Measurements from ENCODE around the gene WWOX. TPM values are rescaled to one million over a fixed set of nuclear protein-coding genes. Genes with fewer than 3 reads are reported as not detected.
A peak's percentile ranks its signal among the peaks of the same experiment; 100 is the strongest.

The WWOX gene
- total and polyA plus RNA-seq, 2 of the 13 experiments (the other 11 are each of a cell fraction or from before 2014, with no cell fraction given) = 9.1 to 37.4 TPM

DNA sequence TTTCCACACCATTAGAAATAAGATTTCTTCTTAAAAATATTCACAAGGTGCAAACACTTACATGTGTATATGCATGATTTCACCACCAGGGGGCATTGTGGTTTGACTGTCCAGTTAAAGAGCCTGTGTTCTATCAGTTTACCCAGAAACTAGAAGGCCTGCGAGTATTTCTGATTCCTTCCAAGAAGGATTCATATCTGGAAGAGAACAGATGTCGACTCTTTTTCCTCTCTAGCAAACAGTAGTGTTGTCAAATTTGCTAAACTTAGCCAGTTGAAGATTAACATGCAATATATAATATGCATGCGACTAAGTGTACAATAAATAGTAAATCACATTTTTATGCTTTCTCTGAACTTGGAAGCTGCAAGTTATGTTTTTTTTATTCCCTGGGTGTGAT, 404.1 kb downstream of the WWOX start (continued):
- TF ChIP-seq, protein P1, sequence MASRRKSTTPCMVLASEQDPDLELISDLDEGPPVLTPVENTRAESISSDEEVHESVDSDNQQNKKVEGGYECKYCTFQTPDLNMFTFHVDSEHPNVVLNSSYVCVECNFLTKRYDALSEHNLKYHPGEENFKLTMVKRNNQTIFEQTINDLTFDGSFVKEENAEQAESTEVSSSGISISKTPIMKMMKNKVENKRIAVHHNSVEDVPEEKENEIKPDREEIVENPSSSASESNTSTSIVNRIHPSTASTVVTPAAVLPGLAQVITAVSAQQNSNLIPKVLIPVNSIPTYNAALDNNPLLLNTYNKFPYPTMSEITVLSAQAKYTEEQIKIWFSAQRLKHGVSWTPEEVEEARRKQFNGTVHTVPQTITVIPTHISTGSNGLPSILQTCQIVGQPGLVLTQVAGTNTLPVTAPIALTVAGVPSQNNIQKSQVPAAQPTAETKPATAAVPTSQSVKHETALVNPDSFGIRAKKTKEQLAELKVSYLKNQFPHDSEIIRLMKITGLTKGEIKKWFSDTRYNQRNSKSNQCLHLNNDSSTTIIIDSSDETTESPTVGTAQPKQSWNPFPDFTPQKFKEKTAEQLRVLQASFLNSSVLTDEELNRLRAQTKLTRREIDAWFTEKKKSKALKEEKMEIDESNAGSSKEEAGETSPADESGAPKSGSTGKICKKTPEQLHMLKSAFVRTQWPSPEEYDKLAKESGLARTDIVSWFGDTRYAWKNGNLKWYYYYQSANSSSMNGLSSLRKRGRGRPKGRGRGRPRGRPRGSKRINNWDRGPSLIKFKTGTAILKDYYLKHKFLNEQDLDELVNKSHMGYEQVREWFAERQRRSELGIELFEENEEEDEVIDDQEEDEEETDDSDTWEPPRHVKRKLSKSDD (CRISPR knock-in tag; IDR thresholded peaks at IDR 0.05; ENCODE audit: low read depth) = no peak
- TF ChIP-seq, protein P2, sequence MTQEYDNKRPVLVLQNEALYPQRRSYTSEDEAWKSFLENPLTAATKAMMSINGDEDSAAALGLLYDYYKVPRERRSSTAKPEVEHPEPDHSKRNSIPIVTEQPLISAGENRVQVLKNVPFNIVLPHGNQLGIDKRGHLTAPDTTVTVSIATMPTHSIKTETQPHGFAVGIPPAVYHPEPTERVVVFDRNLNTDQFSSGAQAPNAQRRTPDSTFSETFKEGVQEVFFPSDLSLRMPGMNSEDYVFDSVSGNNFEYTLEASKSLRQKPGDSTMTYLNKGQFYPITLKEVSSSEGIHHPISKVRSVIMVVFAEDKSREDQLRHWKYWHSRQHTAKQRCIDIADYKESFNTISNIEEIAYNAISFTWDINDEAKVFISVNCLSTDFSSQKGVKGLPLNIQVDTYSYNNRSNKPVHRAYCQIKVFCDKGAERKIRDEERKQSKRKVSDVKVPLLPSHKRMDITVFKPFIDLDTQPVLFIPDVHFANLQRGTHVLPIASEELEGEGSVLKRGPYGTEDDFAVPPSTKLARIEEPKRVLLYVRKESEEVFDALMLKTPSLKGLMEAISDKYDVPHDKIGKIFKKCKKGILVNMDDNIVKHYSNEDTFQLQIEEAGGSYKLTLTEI (CRISPR knock-in tag; conservative IDR thresholded peaks at IDR 0.05) = no peak
- TF ChIP-seq, protein P3, sequence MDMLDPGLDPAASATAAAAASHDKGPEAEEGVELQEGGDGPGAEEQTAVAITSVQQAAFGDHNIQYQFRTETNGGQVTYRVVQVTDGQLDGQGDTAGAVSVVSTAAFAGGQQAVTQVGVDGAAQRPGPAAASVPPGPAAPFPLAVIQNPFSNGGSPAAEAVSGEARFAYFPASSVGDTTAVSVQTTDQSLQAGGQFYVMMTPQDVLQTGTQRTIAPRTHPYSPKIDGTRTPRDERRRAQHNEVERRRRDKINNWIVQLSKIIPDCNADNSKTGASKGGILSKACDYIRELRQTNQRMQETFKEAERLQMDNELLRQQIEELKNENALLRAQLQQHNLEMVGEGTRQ (IDR thresholded peaks at IDR 0.05; ENCODE audit: low read depth, low read length) = no peak
- TF ChIP-seq, protein P3 (CRISPR knock-in tag; IDR thresholded peaks at IDR 0.05; ENCODE audit: borderline replicate concordance) = no peak
- peak; percentile 79 for TF ChIP-seq STAG1 (CRISPR knock-in tag; IDR thresholded peaks at IDR 0.05)
- TF ChIP-seq RAD21 (CRISPR knock-in tag; IDR thresholded peaks at IDR 0.05) = peak; percentile 70
- TF ChIP-seq FOXK2 (IDR thresholded peaks at IDR 0.05) = no peak
- TF ChIP-seq ZFP36L2 (CRISPR knock-in tag; IDR thresholded peaks at IDR 0.05) = no peak
- TF ChIP-seq RFXAP (CRISPR knock-in tag; IDR thresholded peaks at IDR 0.05; ENCODE audit: borderline replicate concordance) = no peak
- no peak for TF ChIP-seq ZNF598 (CRISPR knock-in tag; IDR thresholded peaks at IDR 0.05; ENCODE audit: borderline replicate concordance)
- no peak for TF ChIP-seq NONO (IDR thresholded peaks at IDR 0.05)
- no peak for TF ChIP-seq NONO (CRISPR knock-in tag; conservative IDR thresholded peaks at IDR 0.05)
- TF ChIP-seq SMYD3 (CRISPR knock-in tag; IDR thresholded peaks at IDR 0.05) = no peak
- TF ChIP-seq GZF1 (CRISPR knock-in tag; IDR thresholded peaks at IDR 0.05) = no peak
- no peak for TF ChIP-seq MEIS2 (CRISPR knock-in tag; IDR thresholded peaks at IDR 0.05)
- TF ChIP-seq, protein P4, sequence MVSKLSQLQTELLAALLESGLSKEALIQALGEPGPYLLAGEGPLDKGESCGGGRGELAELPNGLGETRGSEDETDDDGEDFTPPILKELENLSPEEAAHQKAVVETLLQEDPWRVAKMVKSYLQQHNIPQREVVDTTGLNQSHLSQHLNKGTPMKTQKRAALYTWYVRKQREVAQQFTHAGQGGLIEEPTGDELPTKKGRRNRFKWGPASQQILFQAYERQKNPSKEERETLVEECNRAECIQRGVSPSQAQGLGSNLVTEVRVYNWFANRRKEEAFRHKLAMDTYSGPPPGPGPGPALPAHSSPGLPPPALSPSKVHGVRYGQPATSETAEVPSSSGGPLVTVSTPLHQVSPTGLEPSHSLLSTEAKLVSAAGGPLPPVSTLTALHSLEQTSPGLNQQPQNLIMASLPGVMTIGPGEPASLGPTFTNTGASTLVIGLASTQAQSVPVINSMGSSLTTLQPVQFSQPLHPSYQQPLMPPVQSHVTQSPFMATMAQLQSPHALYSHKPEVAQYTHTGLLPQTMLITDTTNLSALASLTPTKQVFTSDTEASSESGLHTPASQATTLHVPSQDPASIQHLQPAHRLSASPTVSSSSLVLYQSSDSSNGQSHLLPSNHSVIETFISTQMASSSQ (IDR thresholded peaks at IDR 0.05; ENCODE audit: low read depth) = no peak
- TF ChIP-seq, protein P4 (CRISPR knock-in tag; IDR thresholded peaks at IDR 0.05; ENCODE audit: borderline replicate concordance) = no peak
- TF ChIP-seq ZNF180 (CRISPR knock-in tag; IDR thresholded peaks at IDR 0.05; ENCODE audit: borderline replicate concordance, low read depth) = no peak
- peak; percentile 89 for TF ChIP-seq SMC3 (IDR thresholded peaks at IDR 0.05; ENCODE audit: low read length)
- TF ChIP-seq HNRNPLL (IDR thresholded peaks at IDR 0.05; ENCODE audit: low read depth, low read length, poor library complexity, severe bottlenecking) = no peak
- no peak for TF ChIP-seq HMG20A (CRISPR knock-in tag; IDR thresholded peaks at IDR 0.05; ENCODE audit: borderline replicate concordance)
- 0 out of 2 replicates have a peak, but pooled peaks have one; percentile 33 for TF ChIP-seq ZNF816 (CRISPR knock-in tag; IDR thresholded peaks at IDR 0.05; ENCODE audit: borderline replicate concordance)
